ENCODE data around the gene MISP. TPM values are rescaled to one million over a fixed set of nuclear protein-coding genes. Genes with fewer than 3 reads are reported as not detected.
A peak's percentile ranks its signal among the peaks of the same experiment; 100 is the strongest.

The MISP gene
- total and polyA plus RNA-seq, 2 of the 13 experiments (the other 11 are each of a cell fraction or from before 2014, with no cell fraction given) = 0.67 to 1.3 TPM

- TF ChIP-seq ARID4A (CRISPR knock-in tag; IDR thresholded peaks at IDR 0.05; ENCODE audit: borderline replicate concordance) = peak; percentile 86
- no peak for TF ChIP-seq ZNF292 (CRISPR knock-in tag; IDR thresholded peaks at IDR 0.05; ENCODE audit: borderline replicate concordance, low read depth)
- TF ChIP-seq ZNF34 (CRISPR knock-in tag; IDR thresholded peaks at IDR 0.05; ENCODE audit: borderline replicate concordance) = peak; percentile 6; the same call in 1 of the 2 replicates
- peak; percentile 58; the same call in 1 of the 2 replicates for TF ChIP-seq NFAT5 (CRISPR knock-in tag; IDR thresholded peaks at IDR 0.05)
- peak; percentile 53; the same call in 1 of the 2 replicates for TF ChIP-seq ZNF556 (CRISPR knock-in tag; IDR thresholded peaks at IDR 0.05; ENCODE audit: borderline replicate concordance)
- TF ChIP-seq NBN (conservative IDR thresholded peaks at IDR 0.05) = no peak
- no peak for TF ChIP-seq RFX1 (IDR thresholded peaks at IDR 0.05)
- TF ChIP-seq AKAP8 (CRISPR knock-in tag; IDR thresholded peaks at IDR 0.05) = peak; percentile 90
- no peak for TF ChIP-seq MAFK (conservative IDR thresholded peaks at IDR 0.05 in 1 of 2, IDR thresholded peaks at IDR 0.05 in 1 of 2; ENCODE audit: low read length in 2 of 2)
- no peak for TF ChIP-seq NONO (IDR thresholded peaks at IDR 0.05)
- peak; percentile 95 for TF ChIP-seq NONO (CRISPR knock-in tag; conservative IDR thresholded peaks at IDR 0.05)
- no peak for TF ChIP-seq ZNF484 (CRISPR knock-in tag; IDR thresholded peaks at IDR 0.05; ENCODE audit: borderline replicate concordance, low read depth)
- TF ChIP-seq YEATS2 (CRISPR knock-in tag; IDR thresholded peaks at IDR 0.05; ENCODE audit: borderline replicate concordance) = peak; percentile 93
- peak; percentile 92 for TF ChIP-seq CREM (IDR thresholded peaks at IDR 0.05)
- TF ChIP-seq CREM (CRISPR knock-in tag; IDR thresholded peaks at IDR 0.05) = no peak
- peak; percentile 96 for TF ChIP-seq GABPB1 (CRISPR knock-in tag; IDR thresholded peaks at IDR 0.05)
- TF ChIP-seq NFRKB (IDR thresholded peaks at IDR 0.05) = peak; percentile 73
- TF ChIP-seq SOX6 (IDR thresholded peaks at IDR 0.05) = no peak
- peak; percentile 73; the same call in 1 of the 2 replicates for TF ChIP-seq SOX6 (CRISPR knock-in tag; IDR thresholded peaks at IDR 0.05)
- TF ChIP-seq ZNF749 (CRISPR knock-in tag; IDR thresholded peaks at IDR 0.05; ENCODE audit: borderline replicate concordance) = peak; percentile 92
- peak; percentile 78; the same call in 1 of the 2 replicates for TF ChIP-seq ZNF614 (CRISPR knock-in tag; IDR thresholded peaks at IDR 0.05; ENCODE audit: borderline replicate concordance)
- peak; percentile 83 for TF ChIP-seq ZSCAN9 (CRISPR knock-in tag; IDR thresholded peaks at IDR 0.05; ENCODE audit: borderline replicate concordance)
These were observed 46.0 kb downstream of the MISP start, which contains the start of gene PTBP1 (continued) for GRCh38 chr19:796692-797527.

Data from HepG2 (cell line).